ENCODE results near the gene FAM199X. TPM values are rescaled to one million over a fixed set of nuclear protein-coding genes. Genes with fewer than 3 reads are reported as not detected.

FAM199X gene
- total RNA-seq, 1 donor from 2014 or later, result 15.2 TPM

- Mint-ChIP-seq H3K4me3 (ENCODE audit: unreplicated experiment) (no peak overlapping the region), H3K36me3 (ENCODE audit: low read depth) (peaks cover 3% of the 10 kb centered on the region), H3K4me1 (ENCODE audit: low read depth) (peaks cover 9% of the 10 kb centered on the region), H3K27me3 (ENCODE audit: low read depth) (no peaks in the 10 kb centered on the region), H3K9me3 (ENCODE audit: low read depth) (no peaks in the 10 kb centered on the region), H3K27ac (ENCODE audit: unreplicated experiment) (no peak overlapping the region)
- DNase-seq (ENCODE audit: low spot score), result no peak
- TF ChIP-seq CTCF (IDR thresholded peaks at IDR 0.05), result no peak
These were observed 35.4 kb upstream of the FAM199X start for GRCh38 chrX:104130808-104131207.

- no peak overlapping the region for H3K27ac Mint-ChIP-seq (ENCODE audit: unreplicated experiment)
- H3K4me1 Mint-ChIP-seq (ENCODE audit: low read depth), result peaks cover 14% of the 10 kb centered on the region
- TF ChIP-seq CTCF (IDR thresholded peaks at IDR 0.05), result no peak
- no peak for DNase-seq (ENCODE audit: low spot score)
- H3K27me3 Mint-ChIP-seq (ENCODE audit: low read depth), result no peaks in the 10 kb centered on the region
- no peaks in the 10 kb centered on the region for H3K9me3 Mint-ChIP-seq (ENCODE audit: low read depth)
- peaks cover 3% of the 10 kb centered on the region for H3K36me3 Mint-ChIP-seq (ENCODE audit: low read depth)
- no peak overlapping the region for H3K4me3 Mint-ChIP-seq (ENCODE audit: unreplicated experiment)
These were observed 31.5 kb upstream of the FAM199X start for GRCh38 chrX:104134583-104135261.

- Mint-ChIP-seq H3K27ac (ENCODE audit: unreplicated experiment) (peak overlapping the region; percentile 82), H3K27me3 (ENCODE audit: low read depth) (no peaks in the 10 kb centered on the region), H3K36me3 (ENCODE audit: low read depth) (no peaks in the 10 kb centered on the region), H3K4me1 (ENCODE audit: low read depth) (peaks cover 14% of the 10 kb centered on the region), H3K9me3 (ENCODE audit: low read depth) (no peaks in the 10 kb centered on the region), H3K4me3 (ENCODE audit: unreplicated experiment) (peak overlapping the region; percentile 14)
- no peak for TF ChIP-seq CTCF (IDR thresholded peaks at IDR 0.05)
- no peak for DNase-seq (ENCODE audit: low spot score)
These were observed 30.6 kb upstream of the FAM199X start for GRCh38 chrX:104135677-104136076.

GRCh38 chrX:104136241-104137019 lies 29.8 kb upstream of the FAM199X start:
- Mint-ChIP-seq H3K4me1 (ENCODE audit: low read depth) (peaks cover 14% of the 10 kb centered on the region), H3K4me3 (ENCODE audit: unreplicated experiment) (peak overlapping the region; percentile 83), H3K27me3 (ENCODE audit: low read depth) (no peaks in the 10 kb centered on the region), H3K36me3 (ENCODE audit: low read depth) (no peaks in the 10 kb centered on the region), H3K9me3 (ENCODE audit: low read depth) (no peaks in the 10 kb centered on the region), H3K27ac (ENCODE audit: unreplicated experiment) (peak overlapping the region; percentile 97)
- no peak for DNase-seq (ENCODE audit: low spot score)
- TF ChIP-seq CTCF (IDR thresholded peaks at IDR 0.05), result peak; percentile 93

- Mint-ChIP-seq H3K9me3 (ENCODE audit: low read depth) (no peaks in the 10 kb centered on the region), H3K4me1 (ENCODE audit: low read depth) (peaks cover 14% of the 10 kb centered on the region), H3K27ac (ENCODE audit: unreplicated experiment) (no peak overlapping the region), H3K4me3 (ENCODE audit: unreplicated experiment) (no peak overlapping the region), H3K36me3 (ENCODE audit: low read depth) (no peaks in the 10 kb centered on the region), H3K27me3 (ENCODE audit: low read depth) (no peaks in the 10 kb centered on the region)
- no peak for TF ChIP-seq CTCF (IDR thresholded peaks at IDR 0.05)
- no peak for DNase-seq (ENCODE audit: low spot score)
These were observed 28.8 kb upstream of the FAM199X start for GRCh38 chrX:104137496-104137895.

Measured in chondrocyte (in vitro differentiated cells).